NCI-H146 treated with DMSO at 0.1 percent for 48 hours (cell line): Measurements from ENCODE around the gene SPRED3.
"Not testable (repeated sequence)": the region's sequence is repeated elsewhere in the genome, so short reads cannot be mapped to it uniquely, and the experiment has no call there.

ENCODE experiments used
- DNase-seq: peaks from one replicate; lab custom pipeline; 2025; ENCODE audit not compliant: unreplicated experiment; lab: John Stamatoyannopoulos, UW

SPRED3 gene

DNA sequence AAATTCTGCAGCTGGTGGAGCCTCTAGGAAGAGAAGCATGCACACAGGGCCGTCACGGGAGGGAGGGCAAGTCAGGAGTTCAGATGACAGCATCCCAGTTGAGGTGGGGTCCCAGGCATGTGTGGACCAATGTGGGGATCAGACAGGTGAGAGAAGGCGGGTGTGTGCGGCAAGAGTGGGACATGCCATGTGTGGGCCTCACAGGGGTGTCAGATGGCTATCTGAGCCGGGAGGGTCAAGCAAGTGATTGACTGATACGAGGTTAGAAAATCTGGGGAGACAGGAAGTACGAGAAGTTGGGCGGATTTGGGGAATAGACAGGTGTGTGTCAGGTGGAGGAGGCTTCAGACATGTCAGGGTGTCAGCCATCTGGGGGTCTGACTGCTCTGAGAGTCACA is 28.6 kb downstream of the SPRED3 start:
- no peak for DNase-seq

GRCh38 chr19:38417544-38418506 is 29.3 kb downstream of the SPRED3 start:
- peak; percentile 42 for DNase-seq

DNA sequence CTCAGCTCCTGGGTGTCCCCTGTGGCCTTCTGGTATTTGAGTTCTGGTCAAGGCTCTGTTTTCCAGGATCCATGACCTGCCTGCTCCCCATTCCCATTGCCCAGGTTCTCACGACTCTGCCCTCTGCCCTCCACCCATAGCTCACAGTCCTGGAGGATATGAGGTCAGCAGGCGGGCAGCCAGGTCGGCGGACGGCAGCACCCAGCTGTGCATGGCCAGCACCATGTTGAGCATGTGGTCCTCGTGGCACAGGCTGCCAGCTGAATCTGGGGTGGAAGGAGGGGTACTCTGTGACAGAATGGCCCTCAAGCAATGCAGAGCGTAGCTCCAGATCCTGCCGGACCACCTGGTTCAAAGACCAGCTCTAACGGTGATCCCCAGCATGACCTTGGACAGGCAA is 32.4 kb downstream of the SPRED3 start:
- no peak for DNase-seq

DNA sequence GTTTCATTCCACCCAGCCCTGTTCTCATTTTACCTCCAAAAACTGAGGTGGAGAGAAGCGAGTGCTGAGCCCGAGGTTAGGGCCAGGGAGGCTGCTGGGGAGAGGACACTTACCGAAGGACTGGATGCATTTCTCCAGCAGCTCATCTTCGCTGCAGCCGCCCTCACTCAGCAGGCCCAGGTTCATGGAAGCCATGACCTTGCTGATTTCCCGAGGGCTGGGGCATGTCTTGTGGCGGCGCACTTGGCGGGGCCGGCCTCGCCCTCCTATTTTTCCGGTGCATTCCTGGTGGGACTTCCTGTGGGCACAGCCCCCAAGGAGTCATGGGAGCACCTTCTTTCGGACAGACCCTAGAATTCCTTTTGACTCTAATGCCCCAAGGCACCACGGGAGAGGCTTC is 33.4 kb downstream of the SPRED3 start:
- DNase-seq: no peak

GRCh38 chr19:38422438-38422837 is 33.9 kb downstream of the SPRED3 start:
- DNase-seq: no peak

- no peak for DNase-seq
Observed at GRCh38 chr19:38424272-38424671, 35.8 kb downstream of the SPRED3 start.

DNA sequence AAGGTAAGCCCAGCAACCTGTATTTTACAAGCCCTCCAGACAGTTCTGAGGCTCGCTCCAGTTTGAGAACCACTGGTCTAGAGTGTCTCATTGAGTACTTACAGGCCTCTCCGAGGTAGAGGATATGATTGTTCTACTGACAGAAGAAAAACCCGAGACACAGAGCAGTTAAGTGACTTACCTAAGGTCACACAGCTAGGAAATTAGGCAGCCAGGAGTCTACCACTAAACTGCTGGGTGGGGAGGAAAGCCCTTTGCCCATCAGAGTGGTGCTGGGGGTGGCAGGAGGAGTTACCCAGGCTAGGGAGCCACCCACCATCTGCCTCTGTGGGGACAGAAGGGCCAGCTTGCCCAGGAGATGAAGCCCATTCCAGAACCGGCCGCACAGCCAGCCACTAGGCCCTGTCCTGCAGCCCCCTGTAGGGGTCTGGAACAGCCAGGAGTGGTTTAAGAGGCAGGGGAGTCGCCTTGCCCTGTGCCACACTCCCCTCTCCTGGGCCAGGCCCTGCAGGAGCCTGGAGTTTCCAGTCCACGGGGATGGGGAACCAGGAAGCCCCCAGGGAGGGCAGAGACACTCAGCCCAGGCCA is 36.8 kb downstream of the SPRED3 start:
- no peak for DNase-seq

GRCh38 chr19:38425810-38426466 is 37.4 kb downstream of the SPRED3 start, which contains the start of gene RASGRP4:
Gene RASGRP4 (minus strand): TSS chr19:38426219. CDS start chr19:38426091, 128 bp downstream.
- DNase-seq: no peak

DNA sequence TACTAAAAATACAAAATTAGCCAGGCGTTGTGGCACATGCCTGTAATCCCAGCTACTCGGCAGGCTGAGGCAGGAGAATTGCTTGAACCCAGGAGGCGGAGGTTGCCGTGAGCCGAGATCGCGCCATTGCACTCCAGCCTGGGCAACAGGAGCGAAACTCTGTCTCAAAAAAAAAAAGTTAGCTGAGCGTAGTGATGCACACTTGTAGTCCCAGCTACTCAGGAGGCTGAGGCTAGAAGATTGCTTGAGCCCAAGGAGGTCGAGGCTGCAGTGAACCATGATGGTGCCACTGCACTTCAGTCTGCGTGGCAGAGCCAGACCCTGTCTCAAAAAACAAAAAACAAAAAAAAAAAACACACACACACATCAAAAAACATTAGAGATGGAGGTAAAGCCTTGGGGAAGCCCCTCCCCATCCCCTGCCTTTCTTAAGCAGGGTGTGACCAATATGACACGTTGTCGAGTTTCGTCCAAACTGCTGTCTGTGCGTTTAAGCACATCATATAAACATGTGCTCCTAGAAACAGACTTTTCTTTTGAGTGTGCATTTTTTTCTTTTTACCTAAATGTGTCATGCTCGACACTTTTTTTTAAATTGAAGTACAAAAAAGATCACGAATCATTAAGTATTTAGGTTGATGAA is 38.7 kb downstream of the SPRED3 start:
- DNase-seq: not testable (repeated sequence)

DNA sequence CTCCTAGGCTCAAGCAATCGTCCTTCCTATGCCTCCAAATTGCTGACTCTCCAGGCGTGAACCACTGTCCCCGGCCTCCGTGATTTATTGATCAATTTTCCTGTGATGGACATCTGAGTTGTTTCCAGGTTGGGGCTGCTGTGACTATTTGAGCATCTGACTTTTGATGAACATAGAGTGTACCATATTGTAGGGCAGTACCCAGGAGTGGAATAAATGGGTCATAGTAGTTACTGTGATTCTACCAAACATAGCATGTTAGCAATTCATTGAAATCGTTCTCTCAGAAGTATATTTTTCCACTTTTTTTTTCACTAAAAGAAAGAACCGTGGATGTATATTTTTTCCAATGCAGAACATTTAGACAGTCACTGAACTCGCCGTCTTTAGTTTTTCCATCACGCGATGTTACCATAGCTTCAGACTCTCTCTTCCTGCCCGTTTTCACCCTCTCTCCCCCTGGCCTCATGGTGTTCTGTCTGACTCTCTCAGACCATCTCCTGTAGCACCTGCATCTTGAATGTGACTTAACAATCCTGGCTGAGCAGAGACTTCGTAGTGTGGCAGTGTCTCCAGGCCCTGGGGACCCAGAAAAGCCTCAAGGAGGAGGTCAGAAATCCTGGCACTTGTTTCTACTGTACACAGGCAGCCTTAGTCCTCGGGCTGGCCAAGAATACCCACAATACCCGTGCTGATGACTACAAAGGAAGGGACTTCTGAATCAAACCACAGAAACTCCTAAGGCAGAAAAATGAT is 40.7 kb downstream of the SPRED3 start:
- DNase-seq: no peak

- no peak for DNase-seq
Observed at GRCh38 chr19:38429811-38430156, 41.3 kb downstream of the SPRED3 start.

GRCh38 chr19:38430931-38431330 is 42.4 kb downstream of the SPRED3 start:
- DNase-seq: no peak

DNA sequence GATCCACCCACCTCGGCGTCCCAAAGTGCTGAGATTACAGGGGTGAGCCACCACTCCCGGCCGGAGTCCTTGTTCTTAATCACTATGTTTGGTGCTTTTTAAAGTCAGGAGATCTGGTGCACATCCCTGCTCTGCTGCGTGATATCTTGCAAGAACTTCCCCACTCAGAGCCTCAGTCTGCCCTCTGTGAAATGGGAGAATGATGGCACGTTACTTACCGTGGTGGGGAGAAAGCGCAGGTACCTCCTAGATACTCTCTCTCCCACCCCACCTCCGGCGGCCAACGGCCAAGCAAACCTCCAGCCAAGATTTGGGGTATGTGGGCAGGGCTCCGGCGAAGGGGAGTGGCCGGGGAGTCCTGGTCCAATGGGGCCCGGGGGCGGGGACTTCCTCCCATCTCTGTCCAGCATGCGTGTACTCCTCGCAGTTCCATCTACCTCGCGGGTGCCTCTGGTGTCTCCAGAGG is 44.8 kb downstream of the SPRED3 start, which contains the start of gene RYR1:
Gene RYR1, plus strand, starts transcription at position 424 of the 466 bp plus-strand sequence. CDS start 139 bp downstream, outside the sequence.
- DNase-seq: no peak

GRCh38 chr19:38434549-38435051 is 46.1 kb downstream of the SPRED3 start:
- no peak for DNase-seq

DNA sequence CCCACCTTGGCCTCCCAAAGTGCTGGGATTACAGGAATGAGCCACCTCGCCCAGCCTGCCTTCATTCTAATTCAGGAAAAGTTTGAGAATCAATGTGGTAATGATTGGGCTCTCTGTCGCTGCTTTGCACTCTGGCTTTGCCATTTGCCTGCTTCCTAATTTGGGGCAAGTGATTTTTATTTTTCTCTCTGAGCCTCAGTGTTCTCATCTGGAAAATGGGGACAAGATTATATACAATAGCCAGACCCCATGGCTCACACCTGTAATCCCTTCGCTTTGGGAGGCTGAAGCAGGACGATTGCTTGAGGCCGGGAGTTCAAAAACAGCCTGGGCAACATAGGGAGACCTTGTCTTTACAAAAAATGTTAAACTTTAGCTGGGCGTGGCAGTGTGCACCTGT is 48.8 kb downstream of the SPRED3 start:
- no peak for DNase-seq

DNA sequence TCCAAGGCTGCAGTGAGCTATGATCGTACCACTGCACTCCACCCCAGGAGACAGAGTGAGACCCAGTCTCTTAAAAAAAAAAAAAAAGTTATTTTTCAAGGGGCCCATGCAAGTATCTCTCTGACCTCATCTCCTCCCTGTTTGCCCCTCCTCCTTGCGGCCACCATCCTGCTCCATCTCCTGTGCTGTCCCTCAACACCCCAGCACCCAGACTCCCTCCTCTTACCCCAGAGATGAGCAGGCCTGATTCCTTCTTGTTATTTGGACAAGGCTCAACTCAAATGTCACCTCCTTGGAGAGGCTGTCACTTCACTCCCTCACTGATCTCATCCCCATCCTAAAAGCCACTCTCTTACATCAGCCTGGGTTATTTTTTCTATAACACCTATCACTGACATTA is 49.4 kb downstream of the SPRED3 start:
- no peak for DNase-seq

GRCh38 chr19:38440592-38440991 is 52.1 kb downstream of the SPRED3 start:
- no peak for DNase-seq

DNA sequence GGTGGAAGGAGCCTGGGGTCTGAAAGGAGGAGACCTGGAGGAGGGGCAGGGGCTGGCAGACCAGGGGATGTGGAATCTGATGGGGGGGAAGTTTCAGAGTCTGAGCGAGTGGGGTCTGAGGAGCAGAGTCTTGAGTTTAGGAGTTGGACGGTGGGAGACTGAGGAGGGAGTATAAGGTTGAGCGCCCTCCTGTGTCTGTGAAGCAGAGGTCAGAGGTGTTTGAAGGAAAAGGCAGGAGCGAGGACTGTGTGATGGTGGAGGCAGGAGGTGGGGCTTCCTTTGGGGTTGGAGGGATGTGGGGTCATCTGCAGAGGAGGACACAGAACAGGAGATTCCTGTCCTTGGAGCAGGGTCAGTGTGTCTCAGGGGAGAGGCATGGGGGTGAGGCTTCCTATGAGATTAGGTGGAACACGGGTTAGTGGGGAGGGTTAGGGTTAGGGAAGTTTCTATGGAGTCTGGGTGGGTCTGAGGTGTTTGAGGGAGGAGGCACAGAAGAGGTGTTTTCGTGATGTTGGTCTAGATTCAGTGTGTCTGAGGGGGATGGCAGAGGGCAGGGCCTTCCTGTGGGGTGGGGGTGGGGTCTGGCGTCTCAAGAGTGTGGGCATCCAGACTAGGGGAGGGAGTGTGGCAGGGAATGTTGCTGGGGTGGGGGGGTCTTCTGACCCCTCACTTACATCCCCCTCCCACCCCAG is 53.3 kb downstream of the SPRED3 start:
- DNase-seq: no peak

DNA sequence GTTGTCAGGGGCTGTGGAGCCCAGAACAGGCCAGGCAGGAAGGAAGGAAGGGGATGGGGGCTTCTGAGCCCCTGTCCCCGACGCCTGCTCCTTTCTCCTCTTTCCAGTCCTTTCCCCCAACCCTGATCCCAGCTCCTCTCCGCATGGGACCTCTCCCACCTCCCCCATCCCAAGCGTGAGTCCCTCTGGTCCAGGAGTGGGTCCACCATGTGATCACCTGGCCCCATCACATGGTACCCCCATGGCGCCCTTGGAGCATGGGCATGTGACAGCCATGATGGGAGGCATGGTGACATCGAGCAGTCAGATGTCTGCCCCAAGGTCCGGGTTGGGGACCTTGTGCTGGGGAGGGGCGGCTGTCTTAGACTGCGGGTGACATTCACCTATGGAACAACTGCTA is 54.2 kb downstream of the SPRED3 start:
- no peak for DNase-seq
